Kidney (tissue), 22 donors: ENCODE data around the gene ARHGEF7. TPM values are rescaled to one million over a fixed set of nuclear protein-coding genes. Genes with fewer than 3 reads are reported as not detected.

Experiments used
- DNase-seq, 5 donors: peaks; one replicate each; pipeline ENCODE4 v3.0.0-alpha.2; 2013 to 2020
- FAIRE-seq: peaks from 2 replicates; lab custom pipeline; 2012; peaks lifted over from hg19 to GRCh38; lab: Jason Lieb, UNC
- H3K27ac ChIP-seq, 2 donors: one replicate each; pipeline ENCODE4 v1.7.0; 2013; ENCODE audit warnings: low read depth in 2 of 2, low read length in 2 of 2, inconsistent platforms in 1 of 2
- H3K27me3 ChIP-seq: one replicate; pipeline ENCODE4 v1.7.1; 2013; ENCODE audit warnings: low read length, inconsistent platforms; ENCODE audit not compliant: control insufficient read depth, insufficient read depth
- H3K36me3 ChIP-seq, 3 donors: one replicate each; pipeline versions ENCODE4 v1.7.0 to v1.7.1; 2013; ENCODE audit warnings: low read length in 3 of 3, control low read depth in 1 of 3, inconsistent platforms in 1 of 3; ENCODE audit not compliant: insufficient read depth in 3 of 3, control insufficient read depth in 2 of 3
- H3K4me1 ChIP-seq, 3 donors: one replicate each; pipeline versions ENCODE4 v1.7.0 to v1.7.1; 2013; ENCODE audit warnings: low read length in 3 of 3, inconsistent platforms in 1 of 3, low read depth in 1 of 3; ENCODE audit not compliant: control insufficient read depth in 2 of 3, insufficient read depth in 2 of 3
- H3K4me3 ChIP-seq, 3 donors: one replicate each; pipeline versions ENCODE4 v1.7.0 to v1.8.1; 2013; ENCODE audit warnings: low read length in 3 of 3, control low read depth in 1 of 3, inconsistent platforms in 1 of 3
- H3K9ac ChIP-seq, 3 donors: one replicate each; pipeline versions ENCODE4 v1.7.0 to v1.7.1; 2013; ENCODE audit warnings: low read length in 3 of 3, control low read depth in 1 of 3, inconsistent platforms in 1 of 3
- H3K9me3 ChIP-seq, 3 donors: one replicate each; pipeline versions ENCODE4 v1.7.0 to v1.7.1; 2013; ENCODE audit warnings: low read length in 3 of 3, control low read depth in 1 of 3, inconsistent platforms in 1 of 3; ENCODE audit not compliant: control insufficient read depth in 2 of 3, insufficient read depth in 1 of 3
- CTCF ChIP-seq: IDR thresholded peaks from 3 replicates; pipeline ENCODE4 v1.5.1; 2012; ENCODE audit warnings: mild to moderate bottlenecking, moderate library complexity, borderline replicate concordance; ENCODE audit not compliant: insufficient read depth; ENCODE audit errors: extremely low read depth
- intact Hi-C: fragments of 100-400 bp; cut with DNase I; formaldehyde crosslinking; loops from one replicate; pipeline ENCODE4 v1.11.1; 2022
- long read RNA-seq, 10 donors: library from polyadenylated mRNA in 1 of 10; unstranded in 1 of 10; transcript quantifications; one replicate each; pipeline ENCODE4 v2.0.0 and lab custom pipeline, GENCODE V29; 2021 to 2026
- polyA plus RNA-seq: library from polyadenylated mRNA; stranded (reverse); fragments of 350-450 nt; fragmentation: Illumina TruSeq; extraction: RNeasy Lipid Tissue Mini Kit (QIAGEN cat#74804); gene quantifications from one replicate; pipeline ENCODE4 v1.2.3, GENCODE V29; 2014; ENCODE audit warnings: low read depth, low replicate concordance; ENCODE audit not compliant: insufficient read depth
- total RNA-seq: library from RNA; stranded (reverse); fragmentation: NEBNext Ultra II Directional; extraction: Animal tissue kit (Norgen Biotek cat#: 25700); gene quantifications from one replicate; pipeline ENCODE4 v1.2.1, GENCODE V29; 2021
- donor health status: control.
- donor health status: control.
- donor health status: control.
- donor health status: control.
- donor health status: control.
- donor health status: DM: yes; HTN: yes; CAD: no.
- donor health status: Normal renal cell carcinoma (clear cell type).

Gene ARHGEF7
- total RNA-seq (56.4 TPM), polyA plus RNA-seq (17.9 TPM)
- long read RNA-seq, donor 1, partial matches to known transcripts, result 0 of 1 reads
- long read RNA-seq, donor 1, other reads (novel, unspliced or antisense), result 0 of 1 reads
- long read RNA-seq, donor 2, partial matches to known transcripts, result 14 of 14 reads
- long read RNA-seq, donor 2, other reads (novel, unspliced or antisense), result 0 of 14 reads
- long read RNA-seq, donor 3, full-length matches to known transcripts, result 3 of 3 reads
- long read RNA-seq, donor 3, partial matches to known transcripts, result 0 of 3 reads
- long read RNA-seq, donor 3, other reads (novel, unspliced or antisense), result 0 of 3 reads
- long read RNA-seq, donor 4, partial matches to known transcripts, result 0 of 1 reads
- long read RNA-seq, donor 4, other reads (novel, unspliced or antisense), result 0 of 1 reads
- long read RNA-seq, donor 5, full-length matches to known transcripts, result 1 of 1 reads
- long read RNA-seq, donor 5, partial matches to known transcripts, result 0 of 1 reads
- long read RNA-seq, donor 5, other reads (novel, unspliced or antisense), result 0 of 1 reads
- long read RNA-seq, donor 6, result 0 reads
- long read RNA-seq, donor 7, full-length matches to known transcripts, result 1 of 17 reads
- long read RNA-seq, donor 7, partial matches to known transcripts, result 13 of 17 reads
- long read RNA-seq, donor 7, other reads (novel, unspliced or antisense), result 3 of 17 reads
- long read RNA-seq, donor 8, partial matches to known transcripts, result 24 of 25 reads
- long read RNA-seq, donor 8, other reads (novel, unspliced or antisense), result 0 of 25 reads
- long read RNA-seq, donor 9, partial matches to known transcripts, result 0 of 1 reads
- long read RNA-seq, donor 9, other reads (novel, unspliced or antisense), result 0 of 1 reads
- long read RNA-seq, donor 10, partial matches to known transcripts, result 34 of 37 reads
- long read RNA-seq, donor 10, other reads (novel, unspliced or antisense), result 0 of 37 reads

GRCh38 chr13:111115061-111115964, at the start of gene ARHGEF7:
ARHGEF7 (plus strand) TSS chr13:111115310; CDS start chr13:111115527, 217 bp downstream.
- Histone ChIP-seq H3K4me3 (peak within 1 kb of the TSS; percentile 81 to 83 (median 81)), H3K27ac (peak within 1 kb of the TSS; percentile 5 to 76), H3K4me1 (peaks cover 0 to 9% (median 9%) of the 10 kb centered on the region in 3 donors), H3K9ac (peak within 1 kb of the TSS; percentile 48 to 67 (median 62)), H3K9me3 (no peaks in the 10 kb centered on the region), H3K27me3 (peaks cover 2% of the 10 kb centered on the region), H3K36me3 (no peaks in the 10 kb centered on the region)
- FAIRE-seq (no peak), DNase-seq (peak in 2 of 5 donors; percentile 34 to 62)
- intact Hi-C loops, result no loop called here
- TF ChIP-seq CTCF, result no peak

GRCh38 chr13:111065698-111066097, 49.4 kb upstream of the ARHGEF7 start:
- DNase-seq, result no peak
- H3K9me3 ChIP-seq, result no peaks in the 10 kb centered on the region
- H3K36me3 ChIP-seq, result no peaks in the 10 kb centered on the region
- H3K27me3 ChIP-seq, result no peaks in the 10 kb centered on the region
- peaks cover 0 to 4% (median 0%) of the 10 kb centered on the region in 3 donors for H3K4me1 ChIP-seq
- no peak for FAIRE-seq
- no peak overlapping the region for H3K9ac ChIP-seq
- TF ChIP-seq CTCF, result no peak
- intact Hi-C loops, result no loop called here
- no peak overlapping the region for H3K27ac ChIP-seq
- no peak overlapping the region for H3K4me3 ChIP-seq

GRCh38 chr13:111066544-111066943, 48.6 kb upstream of the ARHGEF7 start:
- intact Hi-C loops, result no loop called here
- Histone ChIP-seq H3K4me3 (no peak overlapping the region), H3K9ac (no peak overlapping the region), H3K9me3 (no peaks in the 10 kb centered on the region), H3K27me3 (no peaks in the 10 kb centered on the region), H3K4me1 (peaks cover 0 to 4% (median 0%) of the 10 kb centered on the region in 3 donors), H3K27ac (no peak overlapping the region), H3K36me3 (no peaks in the 10 kb centered on the region)
- DNase-seq (peak in 2 of 5 donors; percentile 13 to 56), FAIRE-seq (no peak)
- no peak for TF ChIP-seq CTCF
